SH-SY5Y (cell line): Measurements from ENCODE around the gene ETFA.

Source experiments
- GATA2 ChIP-seq: IDR thresholded peaks from 2 replicates; pipeline ENCODE4 v1.6.1; 2011; ENCODE audit warnings: mild to moderate bottlenecking, low read depth, low read length
- GATA3 ChIP-seq: IDR thresholded peaks from 2 replicates; pipeline ENCODE4 v1.6.1; 2011; ENCODE audit warnings: low read depth, mild to moderate bottlenecking, low read length, moderate library complexity

- TF ChIP-seq GATA2, result no peak
- TF ChIP-seq GATA3, result no peak
Measured at GRCh38 chr15:76286271-76286879, 24.9 kb downstream of the ETFA start.
